Fibroblast of pulmonary artery (primary cell): ENCODE results near the gene PDE8A.

Experiments
- DNase-seq: peaks from one replicate; pipeline ENCODE4 v3.0.0-alpha.2; 2010; ENCODE audit warnings: low read depth
- H3K4me3 ChIP-seq: replicated peaks from 2 replicates; pipeline ENCODE4 v1.5.1; 2011; ENCODE audit warnings: low read depth, mild to moderate bottlenecking, control low read depth, low read length, moderate library complexity
- CTCF ChIP-seq: IDR thresholded peaks from 2 replicates; pipeline ENCODE4 v1.5.1; 2011; ENCODE audit warnings: mild to moderate bottlenecking, control low read depth, low read length, inconsistent platforms; ENCODE audit errors: missing control alignments

The PDE8A gene

GRCh38 chr15:85016275-85016674, 34.6 kb downstream of the PDE8A start:
- no peak for DNase-seq
- H3K4me3 ChIP-seq: no peak overlapping the region
- TF ChIP-seq CTCF: no peak

- H3K4me3 ChIP-seq: no peak overlapping the region
- TF ChIP-seq CTCF: no peak
- DNase-seq: no peak
Observed at GRCh38 chr15:85019815-85020590, 38.3 kb downstream of the PDE8A start.

- DNase-seq: no peak
- no peak for TF ChIP-seq CTCF
- H3K4me3 ChIP-seq: no peak overlapping the region
Observed at GRCh38 chr15:85021409-85021808, 39.8 kb downstream of the PDE8A start.

GRCh38 chr15:85022860-85023403, 41.3 kb downstream of the PDE8A start:
- no peak for TF ChIP-seq CTCF

GRCh38 chr15:85024003-85024402, 42.3 kb downstream of the PDE8A start:
- DNase-seq: no peak
- TF ChIP-seq CTCF: no peak
- H3K4me3 ChIP-seq: no peak overlapping the region

More at GRCh38 chr15:85022860-85023403, 41.3 kb downstream of the PDE8A start:
- no peak overlapping the region for H3K4me3 ChIP-seq
- no peak for DNase-seq

- no peak for TF ChIP-seq CTCF
- no peak for DNase-seq
Observed at GRCh38 chr15:85024509-85025336, 43.1 kb downstream of the PDE8A start.

More at GRCh38 chr15:85024509-85025336, 43.1 kb downstream of the PDE8A start:
- no peak overlapping the region for H3K4me3 ChIP-seq
